ENCODE results near the gene CRB2.
"Not testable (repeated sequence)": the region's sequence is repeated elsewhere in the genome, so short reads cannot be mapped to it uniquely, and the experiment has no call there.

The CRB2 gene

GRCh38 chr9:123383512-123384170, 27.6 kb downstream of the CRB2 start:
- no peaks in the 10 kb centered on the region for H3K9me3 Mint-ChIP-seq
- CTCF ChIA-PET = interaction anchor here (1.2 to 9.5 kb wide), 3 partner anchors 30 to 303 kb away, joined by 3 to 75 read pairs (median 11); no protein-coding TSS in a partner anchor
- H3K36me3 Mint-ChIP-seq = no peaks in the 10 kb centered on the region
- no peaks in the 10 kb centered on the region for H3K27me3 Mint-ChIP-seq
- no peak overlapping the region for H3K4me3 Mint-ChIP-seq
- DNase-seq = no peak
- no peak overlapping the region for H3K27ac Mint-ChIP-seq
- no peaks in the 10 kb centered on the region for H3K4me1 Mint-ChIP-seq

- Mint-ChIP-seq H3K36me3 (no peaks in the 10 kb centered on the region), H3K27me3 (no peaks in the 10 kb centered on the region), H3K9me3 (no peaks in the 10 kb centered on the region), H3K4me1 (no peaks in the 10 kb centered on the region), H3K27ac (no peak overlapping the region), H3K4me3 (no peak overlapping the region)
- no peak for DNase-seq
- CTCF ChIA-PET = interaction anchor here (0.7 to 9.5 kb wide), 5 partner anchors 10 to 602 kb away, joined by 3 to 75 read pairs (median 3); no protein-coding TSS in a partner anchor
Observed at GRCh38 chr9:123387686-123388085, 31.7 kb downstream of the CRB2 start.

GRCh38 chr9:123389070-123389469, 33.1 kb downstream of the CRB2 start:
- Mint-ChIP-seq H3K4me3 (no peak overlapping the region), H3K4me1 (no peaks in the 10 kb centered on the region), H3K27ac (no peak overlapping the region), H3K9me3 (no peaks in the 10 kb centered on the region), H3K36me3 (no peaks in the 10 kb centered on the region), H3K27me3 (no peaks in the 10 kb centered on the region)
- CTCF ChIA-PET = interaction anchor here (9.5 kb wide), 1 partner anchor 35 kb away, joined by 75 read pairs; no protein-coding TSS in a partner anchor
- DNase-seq = no peak

GRCh38 chr9:123389698-123390097, 33.7 kb downstream of the CRB2 start:
- Mint-ChIP-seq H3K36me3 (no peaks in the 10 kb centered on the region), H3K27ac (no peak overlapping the region), H3K27me3 (no peaks in the 10 kb centered on the region), H3K4me1 (no peaks in the 10 kb centered on the region), H3K9me3 (no peaks in the 10 kb centered on the region), H3K4me3 (no peak overlapping the region)
- CTCF ChIA-PET = no interaction called here
- DNase-seq = no peak

GRCh38 chr9:123390337-123391135, 34.5 kb downstream of the CRB2 start:
- H3K4me1 Mint-ChIP-seq = no peaks in the 10 kb centered on the region
- no peak overlapping the region for H3K4me3 Mint-ChIP-seq
- CTCF ChIA-PET = interaction anchor here (0.9 kb wide), 1 partner anchor 9 kb away, joined by 4 read pairs; no protein-coding TSS in a partner anchor
- H3K27me3 Mint-ChIP-seq = no peaks in the 10 kb centered on the region
- no peak overlapping the region for H3K27ac Mint-ChIP-seq
- no peak for DNase-seq
- no peaks in the 10 kb centered on the region for H3K36me3 Mint-ChIP-seq
- H3K9me3 Mint-ChIP-seq = no peaks in the 10 kb centered on the region

GRCh38 chr9:123391233-123391632, 35.2 kb downstream of the CRB2 start:
- no peaks in the 10 kb centered on the region for H3K27me3 Mint-ChIP-seq
- no peaks in the 10 kb centered on the region for H3K9me3 Mint-ChIP-seq
- CTCF ChIA-PET = interaction anchor here (0.9 kb wide), 1 partner anchor 9 kb away, joined by 4 read pairs; no protein-coding TSS in a partner anchor
- no peaks in the 10 kb centered on the region for H3K4me1 Mint-ChIP-seq
- no peak overlapping the region for H3K27ac Mint-ChIP-seq
- no peak overlapping the region for H3K4me3 Mint-ChIP-seq
- DNase-seq = no peak
- H3K36me3 Mint-ChIP-seq = no peaks in the 10 kb centered on the region

GRCh38 chr9:123391946-123392345, 35.9 kb downstream of the CRB2 start:
- no peak for DNase-seq
- Mint-ChIP-seq H3K27ac (no peak overlapping the region), H3K36me3 (no peaks in the 10 kb centered on the region), H3K4me1 (no peaks in the 10 kb centered on the region), H3K27me3 (no peaks in the 10 kb centered on the region), H3K9me3 (no peaks in the 10 kb centered on the region), H3K4me3 (no peak overlapping the region)
- CTCF ChIA-PET = interaction anchor here (0.9 kb wide), 1 partner anchor 8 kb away, joined by 4 read pairs; no protein-coding TSS in a partner anchor

GRCh38 chr9:123392802-123393201, 36.8 kb downstream of the CRB2 start:
- CTCF ChIA-PET = no interaction called here
- no peaks in the 10 kb centered on the region for H3K4me1 Mint-ChIP-seq

GRCh38 chr9:123394291-123395235, 38.6 kb downstream of the CRB2 start:
- Mint-ChIP-seq H3K4me1 (no peaks in the 10 kb centered on the region), H3K27me3 (no peaks in the 10 kb centered on the region), H3K27ac (no peak overlapping the region), H3K36me3 (no peaks in the 10 kb centered on the region), H3K4me3 (no peak overlapping the region), H3K9me3 (no peaks in the 10 kb centered on the region)
- DNase-seq = no peak
- CTCF ChIA-PET = no interaction called here

More at GRCh38 chr9:123392802-123393201, 36.8 kb downstream of the CRB2 start:
- no peak for DNase-seq
- Mint-ChIP-seq H3K27me3 (no peaks in the 10 kb centered on the region), H3K27ac (no peak overlapping the region), H3K4me3 (no peak overlapping the region), H3K9me3 (no peaks in the 10 kb centered on the region), H3K36me3 (no peaks in the 10 kb centered on the region)

GRCh38 chr9:123395276-123395688, 39.3 kb downstream of the CRB2 start:
- Mint-ChIP-seq H3K27ac (no peak overlapping the region), H3K36me3 (no peaks in the 10 kb centered on the region), H3K27me3 (no peaks in the 10 kb centered on the region), H3K9me3 (no peaks in the 10 kb centered on the region), H3K4me3 (no peak overlapping the region), H3K4me1 (no peaks in the 10 kb centered on the region)
- CTCF ChIA-PET = no interaction called here
- DNase-seq = no peak

GRCh38 chr9:123395689-123396511, 39.9 kb downstream of the CRB2 start:
- Mint-ChIP-seq H3K4me3 (no peak overlapping the region), H3K27ac (no peak overlapping the region), H3K36me3 (no peaks in the 10 kb centered on the region), H3K9me3 (no peaks in the 10 kb centered on the region), H3K4me1 (no peaks in the 10 kb centered on the region), H3K27me3 (no peaks in the 10 kb centered on the region)
- CTCF ChIA-PET = interaction anchor here (1.0 to 1.4 kb wide), 2 partner anchors 10 to 42 kb away, joined by 3 to 4 read pairs; no protein-coding TSS in a partner anchor
- no peak for DNase-seq

GRCh38 chr9:123397975-123398374, 42.0 kb downstream of the CRB2 start:
- Mint-ChIP-seq H3K27me3 (no peaks in the 10 kb centered on the region), H3K4me1 (no peaks in the 10 kb centered on the region), H3K27ac (no peak overlapping the region), H3K9me3 (no peaks in the 10 kb centered on the region), H3K4me3 (no peak overlapping the region), H3K36me3 (no peaks in the 10 kb centered on the region)
- CTCF ChIA-PET = interaction anchor here (0.8 kb wide), 1 partner anchor 10 kb away, joined by 3 read pairs; no protein-coding TSS in a partner anchor
- no peak for DNase-seq

GRCh38 chr9:123398938-123399337, 42.9 kb downstream of the CRB2 start:
- H3K36me3 Mint-ChIP-seq, H3K27me3 Mint-ChIP-seq, DNase-seq, H3K9me3 Mint-ChIP-seq, H3K4me1 Mint-ChIP-seq, H3K27ac Mint-ChIP-seq, H3K4me3 Mint-ChIP-seq: not testable (repeated sequence)
- CTCF ChIA-PET = interaction anchor here (0.6 to 1.3 kb wide), 3 partner anchors 11 to 217 kb away, joined by 3 to 4 read pairs (median 3); no protein-coding TSS in a partner anchor

All from activated naive CD4-positive, alpha-beta T cell treated with anti-CD3 and anti-CD28 coated beads, Interleukin-2, amount 10 ng/mL, durations not matched to agents 7 days and 5 days (primary cell).